Colonic mucosa (tissue), 4 donors: ENCODE measurements around the gene COMP. TPM values are rescaled to one million over a fixed set of nuclear protein-coding genes. Genes with fewer than 3 reads are reported as not detected.

ENCODE experiments used
- DNase-seq: peaks from one replicate; pipeline ENCODE4 v3.0.0-alpha.2; 2020
- H3K27ac ChIP-seq: fragments of 200-600 bp; one replicate; pipeline ENCODE4 v1.8.0; 2021
- H3K27me3 ChIP-seq: fragments of 200-600 bp; one replicate; pipeline ENCODE4 v1.8.0; 2021
- H3K36me3 ChIP-seq: fragments of 200-600 bp; one replicate; pipeline ENCODE4 v1.8.0; 2021
- H3K4me1 ChIP-seq: fragments of 200-600 bp; one replicate; pipeline ENCODE4 v1.8.0; 2021; ENCODE audit warnings: mild to moderate bottlenecking
- H3K4me3 ChIP-seq: fragments of 200-600 bp; one replicate; pipeline ENCODE4 v1.8.0; 2021
- H3K9ac ChIP-seq, 2 donors: one replicate each; pipeline ENCODE4 v1.7.0; 2013; ENCODE audit warnings: control low read depth in 2 of 2, low read depth in 2 of 2, low read length in 2 of 2
- H3K9me3 ChIP-seq: fragments of 200-600 bp; one replicate; pipeline ENCODE4 v1.8.0; 2021
- CTCF ChIP-seq: fragments of 200-600 bp; IDR thresholded peaks from one replicate; pipeline ENCODE4 v1.8.0; 2022; ENCODE audit warnings: antibody characterized with exemption, mild to moderate bottlenecking
- intact Hi-C: fragments of 100-400 bp; cut with DNase I; formaldehyde crosslinking; loops from one replicate; pipeline ENCODE4 v1.14.1; 2022
- total RNA-seq, 2 donors: library from RNA; stranded (reverse); fragmentation: NEBNext Ultra II Directional in 1 of 2; extraction: Animal tissue kit (Norgen Biotek cat#: 25700) in 1 of 2; gene quantifications; one replicate each; pipeline ENCODE4 v1.2.1, GENCODE V29; 2021
- donor health status: healthy.
- donor health status: DM: no; HTN: no; CAD: no.
- donor health status: DM: no; HTN: no; CAD: no.

COMP gene
- total RNA-seq, 2 donors from 2014 or later = 0.13 TPM; not detected in 1

- H3K27ac ChIP-seq = no peak overlapping the region
- H3K4me3 ChIP-seq = no peak overlapping the region
- no peak for DNase-seq
- H3K36me3 ChIP-seq = no peaks in the 10 kb centered on the region
- intact Hi-C loops = no loop called here
- H3K9ac ChIP-seq = no peak overlapping the region
- H3K9me3 ChIP-seq = no peaks in the 10 kb centered on the region
- TF ChIP-seq CTCF = no peak
- H3K4me1 ChIP-seq = no peaks in the 10 kb centered on the region
- peaks cover 28% of the 10 kb centered on the region for H3K27me3 ChIP-seq
These were observed 5.1 kb upstream of the COMP start for GRCh38 chr19:18796239-18796638.

GRCh38 chr19:18795540-18795939 lies 4.4 kb upstream of the COMP start:
- Histone ChIP-seq H3K9me3 (no peaks in the 10 kb centered on the region), H3K36me3 (no peaks in the 10 kb centered on the region), H3K4me1 (no peaks in the 10 kb centered on the region), H3K27me3 (peaks cover 35% of the 10 kb centered on the region), H3K4me3 (no peak overlapping the region), H3K9ac (no peak overlapping the region), H3K27ac (no peak overlapping the region)
- TF ChIP-seq CTCF = no peak
- no peak for DNase-seq
- intact Hi-C loops = no loop called here

- Histone ChIP-seq H3K9me3 (no peaks in the 10 kb centered on the region), H3K4me1 (peaks cover 3% of the 10 kb centered on the region), H3K36me3 (no peaks in the 10 kb centered on the region), H3K27ac (no peak overlapping the region), H3K4me3 (no peak overlapping the region), H3K27me3 (peaks cover 44% of the 10 kb centered on the region), H3K9ac (no peak overlapping the region)
- DNase-seq = no peak
- intact Hi-C loops = no loop called here
- no peak for TF ChIP-seq CTCF
These were observed 3.6 kb upstream of the COMP start for GRCh38 chr19:18794692-18795091.

GRCh38 chr19:18794029-18794313 lies 2.9 kb upstream of the COMP start:
- Histone ChIP-seq H3K27ac (no peak overlapping the region), H3K27me3 (peaks cover 51% of the 10 kb centered on the region)
- intact Hi-C loops = no loop called here

GRCh38 chr19:18793144-18794028 lies 2.3 kb upstream of the COMP start:
- Histone ChIP-seq H3K9me3 (no peaks in the 10 kb centered on the region), H3K4me1 (peaks cover 7% of the 10 kb centered on the region), H3K9ac (no peak overlapping the region), H3K27ac (no peak overlapping the region), H3K27me3 (peaks cover 57% of the 10 kb centered on the region), H3K36me3 (no peaks in the 10 kb centered on the region), H3K4me3 (no peak overlapping the region)
- no peak for TF ChIP-seq CTCF
- intact Hi-C loops = no loop called here
- DNase-seq = no peak

More at GRCh38 chr19:18794029-18794313, 2.9 kb upstream of the COMP start:
- H3K36me3 ChIP-seq = no peaks in the 10 kb centered on the region
- H3K4me1 ChIP-seq = peaks cover 3% of the 10 kb centered on the region
- no peak for DNase-seq
- no peak for TF ChIP-seq CTCF
- H3K9ac ChIP-seq = no peak overlapping the region
- no peaks in the 10 kb centered on the region for H3K9me3 ChIP-seq
- no peak overlapping the region for H3K4me3 ChIP-seq
